H1 (cell line): ENCODE measurements around the gene HS6ST1. TPM values are rescaled to one million over a fixed set of nuclear protein-coding genes. Genes with fewer than 3 reads are reported as not detected.

Experiments
- CREB1 ChIP-seq: IDR thresholded peaks from 2 replicates; pipeline ENCODE4 v1.6.1; 2012; ENCODE audit warnings: inconsistent platforms
- EP300 ChIP-seq, 2 experiments: IDR thresholded peaks; 1 replicate in 1 of 2; 2 replicates in 1 of 2; pipeline ENCODE4 v1.6.1; 2011 to 2012; ENCODE audit warnings: low read depth in 2 of 2, low read length in 2 of 2, mild to moderate bottlenecking in 2 of 2, borderline replicate concordance in 1 of 2, inconsistent platforms in 1 of 2, moderate library complexity in 1 of 2
- GABPA ChIP-seq: IDR thresholded peaks from 2 replicates; pipeline ENCODE4 v1.6.1; 2011; ENCODE audit warnings: mild to moderate bottlenecking, low read length, moderate library complexity, borderline replicate concordance; ENCODE audit not compliant: insufficient read depth
- JUND ChIP-seq: IDR thresholded peaks from 2 replicates; pipeline ENCODE4 v1.6.1; 2011; ENCODE audit warnings: mild to moderate bottlenecking, improper control_type of control experiment, low read length
- MAFK ChIP-seq: IDR thresholded peaks from 2 replicates; pipeline ENCODE4 v1.6.1; 2012; ENCODE audit warnings: low read depth, mild to moderate bottlenecking, improper control_type of control experiment, low read length
- RAD21 ChIP-seq, 2 experiments: IDR thresholded peaks in 1 of 2; conservative IDR thresholded peaks in 1 of 2; 2 replicates each; pipeline ENCODE4 v1.6.1; 2011; ENCODE audit warnings: low read depth in 2 of 2, low read length in 2 of 2, improper control_type of control experiment in 1 of 2, inconsistent platforms in 1 of 2, mild to moderate bottlenecking in 1 of 2, moderate library complexity in 1 of 2
- SRF ChIP-seq: IDR thresholded peaks from 2 replicates; pipeline ENCODE4 v1.6.1; 2011; ENCODE audit warnings: mild to moderate bottlenecking, low read depth, low read length, moderate library complexity
- polyA plus RNA-seq, 7 experiments: library from polyadenylated mRNA; depleted of rRNA in 3 of 7; stranded (reverse) in 5 of 7; unstranded in 2 of 7; fragments of >200 nt in 5 of 7; fragments of 200-250 nt in 2 of 7; gene quantifications; 1 replicate in 5 of 7; 2 replicates in 1 of 7; 4 replicates in 1 of 7; pipeline versions ENCODE4 v1.2.1 to v1.2.3, GENCODE V29; 2011 to 2013; ENCODE audit warnings: missing spikeins in 2 of 7, mixed read lengths in 2 of 7
- total RNA-seq: library from RNA; stranded (reverse); fragmentation: NEBNext Ultra II Directional; extraction: Animal tissue kit (Norgen Biotek cat#: 25700); gene quantifications from 2 replicates; pipeline ENCODE4 v1.2.1, GENCODE V29; 2021

The HS6ST1 gene
- total and polyA plus RNA-seq, 2 of the 8 experiments (the other 6 are each of a cell fraction or from before 2014, with no cell fraction given): 37.4 to 74.6 TPM

- no peak for TF ChIP-seq JUND
- no peak for TF ChIP-seq SRF
- TF ChIP-seq RAD21 (IDR thresholded peaks at IDR 0.05 in 1 of 2, conservative IDR thresholded peaks at IDR 0.05 in 1 of 2; ENCODE audit: low read depth in 2 of 2, low read length in 2 of 2): no peak
- no peak for TF ChIP-seq CREB1
- TF ChIP-seq MAFK: no peak
- TF ChIP-seq EP300 (IDR thresholded peaks at IDR 0.05; ENCODE audit: borderline replicate concordance in 1 of 2, low read depth in 2 of 2, low read length in 2 of 2): no peak
- TF ChIP-seq GABPA: no peak
Observed at GRCh38 chr2:128262315-128263253, 56.1 kb downstream of the HS6ST1 start (continued).
